GM21737 (cell line): ENCODE measurements around the gene SYNJ2.
"Not testable (repeated sequence)": the region's sequence is repeated elsewhere in the genome, so short reads cannot be mapped to it uniquely, and the experiment has no call there.

Experiments
- ATAC-seq: cut with Tn5 transposase; IDR thresholded peaks from one replicate; pipeline ENCODE4 v1.9.1; 2021; ENCODE audit warnings: mild to moderate bottlenecking, moderate library complexity; ENCODE audit not compliant: unreplicated experiment

SYNJ2 gene

GRCh38 chr6:157954150-157955117, 27.2 kb upstream of the SYNJ2 start:
- ATAC-seq: no peak

- no peak for ATAC-seq
These were observed 26.0 kb upstream of the SYNJ2 start for GRCh38 chr6:157955675-157956074.

- ATAC-seq: no peak
These were observed 25.4 kb upstream of the SYNJ2 start for GRCh38 chr6:157956171-157956730.

GRCh38 chr6:157959451-157960227, 22.0 kb upstream of the SYNJ2 start:
- ATAC-seq: no peak

- ATAC-seq: no peak
These were observed 20.4 kb upstream of the SYNJ2 start for GRCh38 chr6:157961153-157961831.

GRCh38 chr6:157961832-157962575, 19.7 kb upstream of the SYNJ2 start:
- no peak for ATAC-seq

GRCh38 chr6:157962601-157963302, 18.9 kb upstream of the SYNJ2 start:
- no peak for ATAC-seq

GRCh38 chr6:157964100-157964499, 17.6 kb upstream of the SYNJ2 start:
- ATAC-seq: no peak

- ATAC-seq: no peak
These were observed 16.3 kb upstream of the SYNJ2 start for GRCh38 chr6:157965387-157965786.

- no peak for ATAC-seq
These were observed 15.1 kb upstream of the SYNJ2 start for GRCh38 chr6:157966589-157966977.

- no peak for ATAC-seq
These were observed 14.6 kb upstream of the SYNJ2 start for GRCh38 chr6:157967020-157967419.

- no peak for ATAC-seq
These were observed 14.2 kb upstream of the SYNJ2 start for GRCh38 chr6:157967486-157967885.

- not testable (repeated sequence) for ATAC-seq
These were observed 9.5 kb upstream of the SYNJ2 start for GRCh38 chr6:157972177-157972576.

GRCh38 chr6:157974341-157974894, 7.2 kb upstream of the SYNJ2 start:
- no peak for ATAC-seq

- no peak for ATAC-seq
These were observed 6.7 kb upstream of the SYNJ2 start for GRCh38 chr6:157974967-157975366.

- no peak for ATAC-seq
These were observed 6.2 kb upstream of the SYNJ2 start for GRCh38 chr6:157975456-157975855.

- no peak for ATAC-seq
These were observed 5.1 kb upstream of the SYNJ2 start for GRCh38 chr6:157976345-157977175.

GRCh38 chr6:157977176-157977804, 4.4 kb upstream of the SYNJ2 start:
- no peak for ATAC-seq
